ENCODE results near the gene VWA8.

The VWA8 gene

GRCh38 chr13:41565216-41565615 is 395.7 kb downstream of the VWA8 start:
- peak; percentile 56 for DNase-seq (ENCODE audit: low read depth, low spot score)
- ChIA-PET CTCF (interaction anchor here (1.4 kb wide), 1 partner anchor 87 kb away, joined by 4 read pairs; no protein-coding TSS in a partner anchor), POLR2A (no interaction called here)

DNA sequence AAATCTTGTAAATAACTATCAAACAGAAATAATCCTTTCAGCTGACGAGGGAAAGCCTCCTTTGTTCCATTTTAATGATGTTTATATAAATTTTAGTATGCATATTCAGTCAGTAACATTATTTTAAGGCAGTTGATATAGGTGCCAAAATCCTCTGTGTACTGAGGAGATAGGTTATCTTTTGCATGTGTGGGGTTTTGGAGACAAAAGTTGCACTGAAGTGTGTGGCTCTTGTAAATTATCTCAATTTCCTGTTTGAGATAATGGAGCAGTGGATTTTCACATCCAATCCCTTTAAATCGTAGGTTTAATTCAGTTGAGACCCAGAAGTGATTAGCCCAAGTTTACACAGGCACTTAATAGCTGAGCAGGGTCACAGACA is 396.9 kb downstream of the VWA8 start:
- no peak overlapping the region for H3K4me3 ChIP-seq (ENCODE audit: low read depth, low read length)
- ChIA-PET POLR2A (no interaction called here), CTCF (interaction anchor here (0.7 to 1.4 kb wide), 2 partner anchors 8 to 88 kb away, joined by 3 to 4 read pairs; no protein-coding TSS in a partner anchor)
- DNase-seq (ENCODE audit: low read depth, low spot score), result no peak
- no peak for TF ChIP-seq CTCF (IDR thresholded peaks at IDR 0.05; ENCODE audit: insufficient read depth, low read length, missing control alignments)

More at GRCh38 chr13:41565216-41565615, 395.7 kb downstream of the VWA8 start:
- H3K4me3 ChIP-seq (ENCODE audit: low read depth, low read length), result no peak overlapping the region
- no peak for TF ChIP-seq CTCF (IDR thresholded peaks at IDR 0.05; ENCODE audit: insufficient read depth, low read length, missing control alignments)

GRCh38 chr13:41563341-41563983 is 397.4 kb downstream of the VWA8 start:
- ChIA-PET CTCF (no interaction called here), POLR2A (no interaction called here)
- DNase-seq (ENCODE audit: low read depth, low spot score), result no peak
- H3K4me3 ChIP-seq (ENCODE audit: low read depth, low read length), result no peak overlapping the region
- TF ChIP-seq CTCF (IDR thresholded peaks at IDR 0.05; ENCODE audit: insufficient read depth, low read length, missing control alignments), result no peak

DNA sequence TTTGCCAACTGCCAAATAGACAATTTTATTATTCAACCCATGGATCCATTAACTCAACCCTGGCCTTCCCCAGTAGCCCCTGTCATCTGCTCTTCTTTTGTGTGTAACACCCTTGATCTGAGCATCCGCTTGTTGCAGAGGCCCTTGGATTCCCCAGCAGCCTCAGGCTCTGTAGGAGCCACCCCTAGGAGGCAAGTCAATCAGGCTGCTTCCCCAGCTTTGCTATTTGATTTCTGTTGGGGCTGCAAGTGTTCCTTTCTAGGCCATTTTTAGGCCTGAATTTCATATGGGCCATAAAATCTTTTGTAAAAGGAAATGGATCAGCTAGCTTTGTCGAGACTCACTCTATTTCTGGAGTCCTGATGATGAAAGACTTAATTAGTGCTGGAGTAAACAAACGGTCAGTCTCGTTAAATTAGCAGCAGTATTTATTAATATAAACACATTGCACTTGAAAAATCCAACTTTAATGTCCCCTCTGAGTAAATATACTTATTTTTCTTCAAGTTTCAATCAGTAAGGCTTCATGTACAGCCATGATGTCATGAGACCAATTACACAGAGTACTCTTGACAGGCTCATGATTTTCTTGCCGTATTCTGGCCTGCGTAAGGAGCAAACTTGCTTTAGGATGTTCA is 398.2 kb downstream of the VWA8 start:
- ChIA-PET POLR2A (no interaction called here), CTCF (interaction anchor here (1.1 kb wide), 1 partner anchor 16 kb away, joined by 3 read pairs; no protein-coding TSS in a partner anchor)
- H3K4me3 ChIP-seq (ENCODE audit: low read depth, low read length), result no peak overlapping the region
- no peak for DNase-seq (ENCODE audit: low read depth, low spot score)
- no peak for TF ChIP-seq CTCF (IDR thresholded peaks at IDR 0.05; ENCODE audit: insufficient read depth, low read length, missing control alignments)

- TF ChIP-seq CTCF (IDR thresholded peaks at IDR 0.05; ENCODE audit: insufficient read depth, low read length, missing control alignments), result no peak
- CTCF ChIA-PET, result interaction anchor here (0.8 to 1.1 kb wide), 2 partner anchors 15 to 26 kb away, joined by 3 read pairs; no protein-coding TSS in a partner anchor
- POLR2A ChIA-PET, result no interaction called here
- DNase-seq (ENCODE audit: low read depth, low spot score), result no peak
- no peak overlapping the region for H3K4me3 ChIP-seq (ENCODE audit: low read depth, low read length)
Measured at GRCh38 chr13:41562083-41562482, 398.8 kb downstream of the VWA8 start.

- H3K4me3 ChIP-seq (ENCODE audit: low read depth, low read length), result no peak overlapping the region
- no peak for DNase-seq (ENCODE audit: low read depth, low spot score)
- ChIA-PET POLR2A (interaction anchor here (2.1 kb wide), 1 partner anchor 15 kb away, joined by 7 read pairs; no protein-coding TSS in a partner anchor), CTCF (interaction anchor here (0.8 to 1.2 kb wide), 2 partner anchors 27 to 207 kb away, joined by 3 read pairs; no protein-coding TSS in a partner anchor)
- no peak for TF ChIP-seq CTCF (IDR thresholded peaks at IDR 0.05; ENCODE audit: insufficient read depth, low read length, missing control alignments)
Measured at GRCh38 chr13:41561170-41561569, 399.7 kb downstream of the VWA8 start.

Measured in AG04449 (cell line).